Adrenal gland (tissue), 12 donors: ENCODE measurements around the gene MRRF. TPM values are rescaled to one million over a fixed set of nuclear protein-coding genes. Genes with fewer than 3 reads are reported as not detected.

ENCODE experiments used
- DNase-seq, 7 donors: peaks; one replicate each; pipeline ENCODE4 v3.0.0-alpha.2; 2019 to 2020
- H3K27ac ChIP-seq, 5 donors: fragments of 200-600 bp; sonication (generic) in 4 of 5; 1 replicate in 3 of 5; 2 replicates in 2 of 5; pipeline versions ENCODE4 v1.5.1 to v1.8.0; 2016 to 2020; ENCODE audit warnings: mild to moderate bottlenecking in 1 of 5
- H3K27me3 ChIP-seq: fragments of 200-600 bp; 2 replicates; pipeline ENCODE4 v1.8.0; 2021
- H3K36me3 ChIP-seq, 2 donors: fragments of 200-600 bp; replicated peaks in 1 of 2; 1 replicate in 1 of 2; 2 replicates in 1 of 2; pipeline versions ENCODE4 v1.5.1 to v1.8.0; 2018 to 2022
- H3K4me1 ChIP-seq, 2 donors: fragments of 200-600 bp; replicated peaks in 1 of 2; 1 replicate in 1 of 2; 2 replicates in 1 of 2; pipeline versions ENCODE4 v1.5.1 to v1.8.0; 2018 to 2021
- H3K4me3 ChIP-seq, 4 donors: fragments of 200-600 bp; sonication (generic) in 3 of 4; one replicate each; pipeline ENCODE4 v1.5.1; 2016 to 2018
- H3K9me3 ChIP-seq, 3 donors: fragments of 200-600 bp; sonication (generic) in 1 of 3; replicated peaks in 1 of 3; 1 replicate in 2 of 3; 2 replicates in 1 of 3; pipeline versions ENCODE4 v1.5.1 to v1.8.0; 2016 to 2021
- POLR2A ChIP-seq, 2 donors: fragments of 450-650 bp; IDR thresholded peaks; one replicate each; pipeline ENCODE4 v1.6.1; 2017; ENCODE audit warnings: antibody characterized with exemption in 2 of 2, mild to moderate bottlenecking in 2 of 2, moderate library complexity in 1 of 2
- whole genome bisulfite sequencing, 4 donors: extraction: QIAGEN DNeasy Blood & Tissue Kit in 2 of 4; methylation state at CpG; one replicate each; pipeline versions ENCODE4 v1.1.5 to v1.1.7; 2013 to 2017; 5-methylcytosine and 5-hydroxymethylcytosine counted together
- intact Hi-C, 2 donors: fragments of 100-400 bp; cut with DNase I; formaldehyde crosslinking; loops; one replicate each; pipeline versions ENCODE4 v1.14.1 to v1.15.0; 2022 to 2023
- polyA plus RNA-seq, 3 donors: library from polyadenylated mRNA; stranded (reverse); fragments of 200-250 nt in 2 of 3; fragments of 350-450 nt in 1 of 3; fragmentation: Illumina TruSeq in 1 of 3; extraction: RNeasy Lipid Tissue Mini Kit (QIAGEN cat#74804) in 1 of 3; gene quantifications; one replicate each; pipeline ENCODE4 v1.2.3, GENCODE V29; 2013 to 2014
- total RNA-seq, 9 donors: library from RNA; depleted of rRNA in 4 of 9; stranded (reverse); fragments of >200 nt in 4 of 9; fragments of 120-200 nt in 1 of 9; fragmentation: NEBNext Ultra II Directional in 1 of 9; extraction: Animal tissue kit (Norgen Biotek cat#: 25700) in 1 of 9; gene quantifications; one replicate each; pipeline versions ENCODE4 v1.1.0 to v1.2.4, GENCODE V29; 2013 to 2023
- TF ChIP-seq, protein P1 (sequence below), 6 experiments: fragments of 450-650 bp in 4 of 6; fragments of 200-600 bp in 2 of 6; sonication (generic) in 1 of 6; IDR thresholded peaks; 1 replicate in 5 of 6; 2 replicates in 1 of 6; pipeline versions ENCODE4 v1.5.1 to v1.8.0; 2016 to 2021; ENCODE audit warnings: antibody characterized with exemption in 6 of 6, mild to moderate bottlenecking in 2 of 6, moderate library complexity in 1 of 6
- donor health status: healthy with polysubstance abuse.
- donor health status: Bipolar disorder and iron deficiency.
- donor health status: DM: yes; HTN: yes; CAD: no.
- donor health status: DM: no; HTN: no; CAD: no.
- donor health status: DM: no; HTN: no; CAD: no.
- donor health status: DM: yes; HTN: yes; CAD: no.

The MRRF gene
- total and polyA plus RNA-seq, 12 donors: 24.9 to 66.3 (median 35.5) TPM

DNA sequence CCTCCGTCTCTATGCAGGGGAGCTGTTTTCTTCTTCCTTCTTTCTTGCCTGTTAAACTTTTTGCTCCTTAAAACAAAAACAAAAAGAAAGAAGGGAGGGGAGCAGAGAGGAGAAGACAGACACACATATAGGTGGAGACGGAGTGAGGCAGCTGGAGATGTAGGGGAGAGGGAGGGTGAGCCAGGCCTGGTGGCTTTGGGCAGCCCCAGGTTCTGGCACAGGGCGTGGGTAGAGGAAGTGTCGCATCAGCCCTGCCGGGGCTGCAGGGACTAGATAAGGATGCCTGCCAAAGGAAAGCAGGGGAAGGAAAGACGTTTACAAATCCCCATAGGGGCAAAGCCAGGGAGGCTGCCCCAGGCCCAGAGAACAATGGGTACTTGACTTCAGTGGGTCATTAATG, 67.4 kb downstream of the MRRF start:
- intact Hi-C loops: no loop called here
- no peak overlapping the region for H3K27ac ChIP-seq
- H3K36me3 ChIP-seq: no peaks in the 10 kb centered on the region
- H3K27me3 ChIP-seq: no peaks in the 10 kb centered on the region
- H3K9me3 ChIP-seq: no peaks in the 10 kb centered on the region
- 34 to 46% (median 45%) methylated on average over 6 of the region's 6 CpGs for WGBS, 4 donors
- TF ChIP-seq, protein P1, sequence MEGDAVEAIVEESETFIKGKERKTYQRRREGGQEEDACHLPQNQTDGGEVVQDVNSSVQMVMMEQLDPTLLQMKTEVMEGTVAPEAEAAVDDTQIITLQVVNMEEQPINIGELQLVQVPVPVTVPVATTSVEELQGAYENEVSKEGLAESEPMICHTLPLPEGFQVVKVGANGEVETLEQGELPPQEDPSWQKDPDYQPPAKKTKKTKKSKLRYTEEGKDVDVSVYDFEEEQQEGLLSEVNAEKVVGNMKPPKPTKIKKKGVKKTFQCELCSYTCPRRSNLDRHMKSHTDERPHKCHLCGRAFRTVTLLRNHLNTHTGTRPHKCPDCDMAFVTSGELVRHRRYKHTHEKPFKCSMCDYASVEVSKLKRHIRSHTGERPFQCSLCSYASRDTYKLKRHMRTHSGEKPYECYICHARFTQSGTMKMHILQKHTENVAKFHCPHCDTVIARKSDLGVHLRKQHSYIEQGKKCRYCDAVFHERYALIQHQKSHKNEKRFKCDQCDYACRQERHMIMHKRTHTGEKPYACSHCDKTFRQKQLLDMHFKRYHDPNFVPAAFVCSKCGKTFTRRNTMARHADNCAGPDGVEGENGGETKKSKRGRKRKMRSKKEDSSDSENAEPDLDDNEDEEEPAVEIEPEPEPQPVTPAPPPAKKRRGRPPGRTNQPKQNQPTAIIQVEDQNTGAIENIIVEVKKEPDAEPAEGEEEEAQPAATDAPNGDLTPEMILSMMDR (IDR thresholded peaks at IDR 0.05): no peak
- no peak for TF ChIP-seq POLR2A (IDR thresholded peaks at IDR 0.05)
- peak in 3 of 7 donors; percentile 7 to 53 (median 27) for DNase-seq
- no peaks in the 10 kb centered on the region for H3K4me1 ChIP-seq
- no peak overlapping the region for H3K4me3 ChIP-seq

DNA sequence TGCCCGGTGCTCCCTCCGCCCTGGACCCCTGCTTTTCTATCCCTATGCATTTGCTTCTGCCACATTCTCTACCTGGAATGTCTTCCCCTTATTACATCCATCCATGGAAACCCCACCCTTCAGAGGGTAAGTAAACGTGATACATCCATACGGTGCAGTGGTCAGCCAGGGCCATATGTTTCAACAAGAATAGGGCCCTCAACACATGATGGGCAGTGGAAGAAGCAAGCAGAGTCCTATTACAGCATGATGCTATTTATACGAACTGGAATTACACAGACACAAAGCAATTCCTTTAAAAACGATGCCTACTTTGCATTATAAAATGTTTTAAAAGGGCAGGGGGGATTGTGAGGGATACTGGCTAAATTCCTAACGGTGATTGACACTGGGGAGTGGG, 68.0 kb downstream of the MRRF start:
- no peak for TF ChIP-seq POLR2A (IDR thresholded peaks at IDR 0.05)
- TF ChIP-seq, protein P1 (IDR thresholded peaks at IDR 0.05): no peak
- no peaks in the 10 kb centered on the region for H3K9me3 ChIP-seq
- no peak for DNase-seq
- 68 to 73% (median 72%) methylated on average over 7 of the region's 7 CpGs for WGBS, 4 donors
- H3K4me1 ChIP-seq: no peaks in the 10 kb centered on the region
- no peaks in the 10 kb centered on the region for H3K27me3 ChIP-seq
- no peaks in the 10 kb centered on the region for H3K36me3 ChIP-seq
- H3K27ac ChIP-seq: no peak overlapping the region
- H3K4me3 ChIP-seq: no peak overlapping the region
- intact Hi-C loops: no loop called here

DNA sequence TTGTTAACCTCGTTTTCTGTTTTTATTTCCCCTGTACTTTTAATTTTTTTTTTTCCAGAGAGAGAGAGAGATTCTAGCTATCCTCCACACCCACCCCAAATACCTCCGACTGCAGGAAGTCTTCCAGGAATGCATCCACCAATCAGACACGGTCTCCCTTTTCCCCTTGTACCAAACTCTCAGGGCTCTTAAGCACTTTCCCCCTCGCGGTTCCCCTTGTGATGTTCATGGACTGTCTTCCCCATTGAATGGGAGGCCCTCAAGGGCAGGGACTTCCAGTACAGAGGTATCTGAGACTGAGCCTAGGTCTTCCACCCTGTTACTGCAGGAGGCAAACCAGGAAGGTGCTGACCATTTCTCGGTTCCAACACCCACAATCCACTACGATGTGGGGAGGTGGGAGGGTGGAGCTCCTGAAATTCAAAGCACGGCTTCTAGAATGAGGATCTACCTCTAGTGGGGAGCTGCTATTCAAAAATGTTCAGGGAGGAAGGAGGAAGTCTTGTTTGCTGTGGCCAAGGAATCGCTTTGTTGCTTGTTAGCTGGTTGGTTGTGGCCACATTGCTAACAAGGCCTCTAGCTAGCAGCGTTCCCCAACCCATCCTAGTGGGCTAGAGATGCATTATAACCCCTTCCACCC, 68.6 kb downstream of the MRRF start:
- Histone ChIP-seq H3K9me3 (no peaks in the 10 kb centered on the region), H3K4me3 (no peak overlapping the region), H3K27ac (no peak overlapping the region), H3K36me3 (no peaks in the 10 kb centered on the region), H3K4me1 (no peaks in the 10 kb centered on the region), H3K27me3 (no peaks in the 10 kb centered on the region)
- intact Hi-C loops: no loop called here
- no peak for DNase-seq
- TF ChIP-seq, protein P1 (IDR thresholded peaks at IDR 0.05): no peak
- no peak for TF ChIP-seq POLR2A (IDR thresholded peaks at IDR 0.05)
- WGBS, 4 donors: 67 to 77% (median 70%) methylated on average over 10 of the region's 10 CpGs

DNA sequence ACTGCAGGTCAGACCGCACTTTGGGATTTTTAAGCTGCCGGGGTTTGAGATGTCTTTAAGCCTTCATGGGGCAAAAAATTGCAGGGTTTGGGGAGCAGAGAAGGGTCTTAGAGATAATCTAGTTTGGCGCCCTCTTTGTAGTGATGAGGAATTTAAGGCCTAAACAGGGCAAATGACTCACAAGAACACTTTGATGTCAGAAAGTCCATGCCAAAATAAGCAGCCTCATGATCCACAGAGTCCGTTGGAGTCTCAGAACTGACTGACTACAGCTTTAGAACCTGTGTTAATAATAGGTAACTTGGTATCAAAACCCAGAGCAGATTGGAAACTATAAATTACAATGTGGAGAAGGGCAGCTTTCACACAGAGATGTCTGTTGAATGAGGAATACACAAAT, 70.2 kb downstream of the MRRF start:
- intact Hi-C loops: no loop called here
- no peaks in the 10 kb centered on the region for H3K4me1 ChIP-seq
- WGBS, 4 donors: 63 to 80% (median 76%) methylated on average over 4 of the region's 4 CpGs
- DNase-seq: no peak
- H3K9me3 ChIP-seq: no peaks in the 10 kb centered on the region
- H3K4me3 ChIP-seq: no peak overlapping the region
- no peaks in the 10 kb centered on the region for H3K36me3 ChIP-seq
- H3K27me3 ChIP-seq: no peaks in the 10 kb centered on the region
- H3K27ac ChIP-seq: no peak overlapping the region
- TF ChIP-seq, protein P1 (IDR thresholded peaks at IDR 0.05): no peak
